Measurements from ENCODE around the gene MGARP.

DNA sequence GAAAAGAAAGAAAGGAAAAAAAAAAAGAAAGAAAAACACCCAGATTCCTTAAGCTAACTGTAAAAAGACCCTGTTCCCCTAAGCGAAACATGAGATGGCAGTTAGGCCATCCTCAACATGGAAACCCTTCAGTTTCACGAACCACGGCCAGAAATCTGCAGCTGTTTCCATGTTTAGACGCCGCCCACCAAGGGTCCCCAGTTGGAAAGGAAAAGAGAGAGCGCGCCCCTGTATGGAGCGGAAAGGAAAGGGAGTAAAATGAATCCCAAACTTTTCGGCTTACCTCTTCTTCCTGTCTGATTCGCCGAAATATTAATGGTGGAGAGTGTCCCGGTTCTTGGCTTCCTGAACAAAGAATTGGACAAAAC, 38.3 kb downstream of the MGARP start:
- TF ChIP-seq POLR2A (IDR thresholded peaks at IDR 0.05; ENCODE audit: borderline replicate concordance, extremely low read depth, insufficient read depth, insufficient read length) (no peak), RAD21 (IDR thresholded peaks at IDR 0.05; ENCODE audit: low read depth) (no peak)
- TF ChIP-seq, protein P1, sequence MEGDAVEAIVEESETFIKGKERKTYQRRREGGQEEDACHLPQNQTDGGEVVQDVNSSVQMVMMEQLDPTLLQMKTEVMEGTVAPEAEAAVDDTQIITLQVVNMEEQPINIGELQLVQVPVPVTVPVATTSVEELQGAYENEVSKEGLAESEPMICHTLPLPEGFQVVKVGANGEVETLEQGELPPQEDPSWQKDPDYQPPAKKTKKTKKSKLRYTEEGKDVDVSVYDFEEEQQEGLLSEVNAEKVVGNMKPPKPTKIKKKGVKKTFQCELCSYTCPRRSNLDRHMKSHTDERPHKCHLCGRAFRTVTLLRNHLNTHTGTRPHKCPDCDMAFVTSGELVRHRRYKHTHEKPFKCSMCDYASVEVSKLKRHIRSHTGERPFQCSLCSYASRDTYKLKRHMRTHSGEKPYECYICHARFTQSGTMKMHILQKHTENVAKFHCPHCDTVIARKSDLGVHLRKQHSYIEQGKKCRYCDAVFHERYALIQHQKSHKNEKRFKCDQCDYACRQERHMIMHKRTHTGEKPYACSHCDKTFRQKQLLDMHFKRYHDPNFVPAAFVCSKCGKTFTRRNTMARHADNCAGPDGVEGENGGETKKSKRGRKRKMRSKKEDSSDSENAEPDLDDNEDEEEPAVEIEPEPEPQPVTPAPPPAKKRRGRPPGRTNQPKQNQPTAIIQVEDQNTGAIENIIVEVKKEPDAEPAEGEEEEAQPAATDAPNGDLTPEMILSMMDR (IDR thresholded peaks at IDR 0.05 in 2 of 3, conservative IDR thresholded peaks at IDR 0.05 in 1 of 3; ENCODE audit: borderline replicate concordance in 1 of 3, insufficient read depth in 1 of 3, low read depth in 2 of 3, low read length in 2 of 3), result no peak

Measured in HCT116 (cell line).